SK-N-SH (cell line): ENCODE measurements around the gene UBC. TPM values are rescaled to one million over a fixed set of nuclear protein-coding genes. Genes with fewer than 3 reads are reported as not detected.

Experiments
- CTCF ChIA-PET: fragments of 300-600, 350-600 bp; formaldehyde crosslinking; extraction: SDS; loops from one replicate; lab custom pipeline; 2021; lab: Yijun Ruan, JAX
- POLR2A ChIA-PET: fragments of 350-600 bp; sonication (Branson Sonifier 250); formaldehyde crosslinking; extraction: SDS; loops from one replicate; lab custom pipeline; 2020; ENCODE audit warnings: antibody characterized with exemption, inconsistent platforms; lab: Yijun Ruan, JAX
- DNase-seq: peaks from one replicate; pipeline ENCODE4 v3.0.0; 2012
- H2AFZ ChIP-seq: fragments of 200-600 bp; sonication (generic); 2 replicates; pipeline ENCODE4 v1.8.1; 2016; ENCODE audit warnings: antibody characterized with exemption, mild to moderate bottlenecking, low read depth
- H3F3A ChIP-seq: fragments of 200-600 bp; sonication (generic); replicated peaks from 2 replicates; pipeline ENCODE3; 2016; ENCODE audit warnings: antibody characterized with exemption, mild to moderate bottlenecking; ENCODE audit not compliant: insufficient read depth
- H3K27ac ChIP-seq, 2 experiments: fragments of 200-500 bp in 1 of 2; fragments of 200-600 bp in 1 of 2; sonication (Bioruptor generic) in 1 of 2; sonication (generic), shearing (Covaris generic) in 1 of 2; 2 replicates each; pipeline versions ENCODE4 v1.5.1 to v1.6.1; 2014 to 2016; ENCODE audit warnings: low read depth in 2 of 2, inconsistent platforms in 1 of 2, low read length in 1 of 2, mild to moderate bottlenecking in 1 of 2, mixed read lengths in 1 of 2
- H3K27me3 ChIP-seq: fragments of 200-600 bp; sonication (generic), shearing (Covaris generic); 2 replicates; pipeline ENCODE4 v1.6.1; 2016; ENCODE audit warnings: mixed run types; ENCODE audit not compliant: insufficient read depth
- H3K36me3 ChIP-seq, 2 experiments: fragments of 200-500 bp in 1 of 2; fragments of 200-600 bp in 1 of 2; sonication (Bioruptor generic) in 1 of 2; sonication (generic) in 1 of 2; replicated peaks in 1 of 2; 2 replicates each; pipeline versions ENCODE3 to v1.5.1; 2014 to 2016; ENCODE audit warnings: low read length in 1 of 2, mild to moderate bottlenecking in 1 of 2; ENCODE audit not compliant: insufficient read depth in 2 of 2, control insufficient read depth in 1 of 2
- H3K4me1 ChIP-seq, 2 experiments: fragments of 200-500 bp in 1 of 2; fragments of 200-600 bp in 1 of 2; sonication (Bioruptor generic) in 1 of 2; sonication (generic), shearing (Covaris generic) in 1 of 2; 2 replicates each; pipeline versions ENCODE4 v1.5.1 to v1.6.1; 2014 to 2016; ENCODE audit warnings: low read depth in 1 of 2, low read length in 1 of 2, mixed run types in 1 of 2; ENCODE audit not compliant: insufficient read depth in 2 of 2, control insufficient read depth in 1 of 2
- H3K4me2 ChIP-seq: fragments of 200-600 bp; sonication (generic), shearing (Covaris generic); 2 replicates; pipeline ENCODE4 v1.6.1; 2017; ENCODE audit warnings: mixed run types
- H3K4me3 ChIP-seq, 2 experiments: fragments of 200-500 bp in 1 of 2; fragments of 200-600 bp in 1 of 2; sonication (Bioruptor generic) in 1 of 2; sonication (generic), shearing (Covaris generic) in 1 of 2; 2 replicates each; pipeline versions ENCODE4 v1.5.1 to v1.8.1; 2014 to 2016; ENCODE audit warnings: low read depth in 2 of 2, inconsistent platforms in 1 of 2, low read length in 1 of 2, mild to moderate bottlenecking in 1 of 2, mixed read lengths in 1 of 2, moderate library complexity in 1 of 2
- H3K79me2 ChIP-seq: fragments of 200-600 bp; sonication (generic); 2 replicates; pipeline ENCODE4 v1.8.1; 2017; ENCODE audit warnings: mild to moderate bottlenecking; ENCODE audit not compliant: insufficient read depth
- H3K9ac ChIP-seq: fragments of 200-600 bp; sonication (generic); 2 replicates; pipeline ENCODE4 v1.6.1; 2017; ENCODE audit warnings: mixed run types
- H3K9me2 ChIP-seq: fragments of 200-600 bp; sonication (generic); 2 replicates; pipeline ENCODE4 v1.6.1; 2017; ENCODE audit warnings: mixed run types
- H3K9me3 ChIP-seq: fragments of 200-600 bp; sonication (generic); 2 replicates; pipeline ENCODE4 v1.6.1; 2017; ENCODE audit warnings: mixed run types, mild to moderate bottlenecking, moderate library complexity
- H4K20me1 ChIP-seq: fragments of 200-600 bp; sonication (generic); 2 replicates; pipeline ENCODE4 v1.6.1; 2017; ENCODE audit warnings: mild to moderate bottlenecking, mixed run types; ENCODE audit not compliant: insufficient read depth
- ELF1 ChIP-seq: IDR thresholded peaks from 2 replicates; pipeline ENCODE4 v1.4.0; 2012
- FOSL2 ChIP-seq: IDR thresholded peaks from 2 replicates; pipeline ENCODE4 v1.4.0; 2012; ENCODE audit warnings: low read depth, mild to moderate bottlenecking, moderate library complexity, borderline replicate concordance
- FOXM1 ChIP-seq: IDR thresholded peaks from 2 replicates; pipeline ENCODE4 v1.4.0; 2012; ENCODE audit warnings: low read depth, mild to moderate bottlenecking
- GABPA ChIP-seq: IDR thresholded peaks from 2 replicates; pipeline ENCODE4 v1.4.0; 2012; ENCODE audit warnings: low read depth, mild to moderate bottlenecking
- JUND ChIP-seq: IDR thresholded peaks from 2 replicates; pipeline ENCODE4 v1.4.0; 2012
- MEF2A ChIP-seq: IDR thresholded peaks from 2 replicates; pipeline ENCODE4 v1.4.0; 2012; ENCODE audit warnings: low read depth, borderline replicate concordance
- MXI1 ChIP-seq: IDR thresholded peaks from 2 replicates; pipeline ENCODE4 v1.6.1; 2012; ENCODE audit warnings: mild to moderate bottlenecking, low read depth, low read length, improper control_type of control experiment
- NRF1 ChIP-seq: IDR thresholded peaks from 2 replicates; pipeline ENCODE4 v1.6.1; 2012; ENCODE audit warnings: low read depth, mild to moderate bottlenecking, low read length
- RFX5 ChIP-seq: IDR thresholded peaks from 2 replicates; pipeline ENCODE4 v1.6.1; 2012; ENCODE audit warnings: mild to moderate bottlenecking, improper control_type of control experiment, low read length
- SIN3A ChIP-seq: IDR thresholded peaks from 2 replicates; pipeline ENCODE4 v1.6.1; 2012; ENCODE audit warnings: low read depth, mild to moderate bottlenecking, low read length, moderate library complexity, borderline replicate concordance
- SMC3 ChIP-seq: IDR thresholded peaks from 2 replicates; pipeline ENCODE4 v1.6.1; 2012; ENCODE audit warnings: low read depth, low read length, improper control_type of control experiment
- TCF12 ChIP-seq: IDR thresholded peaks from 2 replicates; pipeline ENCODE4 v1.4.0; 2012
- TEAD4 ChIP-seq: IDR thresholded peaks from 2 replicates; pipeline ENCODE4 v1.4.0; 2012; ENCODE audit warnings: mild to moderate bottlenecking, borderline replicate concordance; ENCODE audit not compliant: insufficient read depth
- USF1 ChIP-seq: IDR thresholded peaks from 2 replicates; pipeline ENCODE4 v1.4.0; 2012; ENCODE audit warnings: low read depth, borderline replicate concordance
- USF2 ChIP-seq: fragments of 150-350 bp; IDR thresholded peaks from 2 replicates; pipeline ENCODE4 v1.6.1; 2017; ENCODE audit warnings: antibody characterized with exemption, low read length, low read depth, borderline replicate concordance
- YY1 ChIP-seq: IDR thresholded peaks from 2 replicates; pipeline ENCODE4 v1.4.0; 2012; ENCODE audit warnings: low read depth, mild to moderate bottlenecking
- WGBS: methylation state at CpG from one replicate; pipeline ENCODE4 v1.1.6; 2017; ENCODE audit warnings: low lambda C conversion rate; 5-methylcytosine and 5-hydroxymethylcytosine counted together
- polyA plus RNA-seq, 3 experiments: library from polyadenylated mRNA; depleted of rRNA; stranded (reverse); fragments of >200 nt; gene quantifications; 2 replicates each; pipeline ENCODE4 v1.2.3, GENCODE V29; 2012
- TF ChIP-seq, protein P1 (sequence below): IDR thresholded peaks from 2 replicates; pipeline ENCODE4; 2012
- TF ChIP-seq, protein P2 (sequence below): IDR thresholded peaks from 2 replicates; pipeline ENCODE4 v1.4.0; 2012; ENCODE audit warnings: low read depth
- TF ChIP-seq, protein P3 (sequence below): IDR thresholded peaks from 2 replicates; pipeline ENCODE4 v1.6.1; 2012; ENCODE audit warnings: mild to moderate bottlenecking, low read depth, low read length, moderate library complexity

The UBC gene
- polyA plus RNA-seq, 1 of the 3 experiments (the other 2 are of a cell fraction) = 1,327 TPM

DNA sequence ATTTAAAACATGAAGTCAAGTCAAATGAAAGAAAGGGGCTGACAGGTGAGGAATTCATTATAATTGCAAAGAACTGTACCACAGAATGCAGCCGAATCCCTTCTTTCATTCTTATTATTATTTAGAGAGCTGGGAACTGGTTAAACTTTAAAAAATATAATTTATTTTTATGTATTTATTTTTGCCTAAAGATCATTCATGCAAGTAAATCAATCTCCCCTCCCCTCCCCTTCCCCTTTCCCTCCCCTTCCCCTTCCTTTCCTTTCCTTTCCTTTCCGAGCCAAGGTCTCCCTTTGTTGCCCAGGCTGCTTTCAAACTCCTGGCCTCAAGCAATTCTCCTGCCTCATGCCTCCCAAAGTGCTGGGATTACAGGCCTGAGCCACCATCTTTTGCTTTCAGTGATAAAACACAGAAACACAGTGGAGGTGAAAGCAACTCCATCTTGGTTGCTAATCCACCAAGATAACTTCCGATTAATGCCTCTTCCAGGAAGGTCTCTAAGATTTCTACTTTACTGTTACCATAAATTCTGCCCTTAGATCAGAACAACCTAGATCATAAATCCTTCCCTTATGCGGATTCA is 6.0 kb upstream of the UBC start:
- Histone ChIP-seq H3K9me3 (no peaks in the 10 kb centered on the region), H3K27ac (no peak overlapping the region), H3K27me3 (no peaks in the 10 kb centered on the region), H3K4me3 (no peak overlapping the region), H2AFZ (no peak overlapping the region), H3F3A (peaks cover 39% of the 10 kb centered on the region), H3K9me2 (no peaks in the 10 kb centered on the region), H3K9ac (no peak overlapping the region), H3K36me3 (no peaks in the 10 kb centered on the region), H3K79me2 (peaks cover 8% of the 10 kb centered on the region), H3K4me1 (peaks cover 23 to 34% of the 10 kb centered on the region in 2 experiments; a peak in 3 of 4 replicates), H3K4me2 (no peak overlapping the region), H4K20me1 (no peaks in the 10 kb centered on the region)
- CTCF ChIA-PET = interaction anchor here (3.5 to 7.5 kb wide), 2 partner anchors 13 to 20 kb away, joined by 22 to 51 read pairs; no protein-coding TSS in a partner anchor
- WGBS = 86% methylated on average over 4 of the region's 4 CpGs
- no peak for DNase-seq
- POLR2A ChIA-PET = interaction anchor here (2.8 kb wide), 1 partner anchor 19 kb away, joined by 17 read pairs; no protein-coding TSS in a partner anchor
- TF ChIP-seq FOXM1 (no peak), ELF1 (no peak), NRF1 (no peak), SIN3A (no peak), USF2 (no peak), MEF2A (no peak), SMC3 (no peak), YY1 (no peak), GABPA (no peak), JUND (no peak), TCF12 (no peak)
- TF ChIP-seq, protein P1, sequence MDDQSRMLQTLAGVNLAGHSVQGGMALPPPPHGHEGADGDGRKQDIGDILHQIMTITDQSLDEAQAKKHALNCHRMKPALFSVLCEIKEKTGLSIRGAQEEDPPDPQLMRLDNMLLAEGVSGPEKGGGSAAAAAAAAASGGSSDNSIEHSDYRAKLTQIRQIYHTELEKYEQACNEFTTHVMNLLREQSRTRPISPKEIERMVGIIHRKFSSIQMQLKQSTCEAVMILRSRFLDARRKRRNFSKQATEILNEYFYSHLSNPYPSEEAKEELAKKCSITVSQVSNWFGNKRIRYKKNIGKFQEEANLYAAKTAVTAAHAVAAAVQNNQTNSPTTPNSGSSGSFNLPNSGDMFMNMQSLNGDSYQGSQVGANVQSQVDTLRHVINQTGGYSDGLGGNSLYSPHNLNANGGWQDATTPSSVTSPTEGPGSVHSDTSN = no peak

GRCh38 chr12:124919521-124920352 is 5.3 kb upstream of the UBC start:
- no peak overlapping the region for H3K9ac ChIP-seq
- no peaks in the 10 kb centered on the region for H3K36me3 ChIP-seq
- POLR2A ChIA-PET = no interaction called here
- no peak for DNase-seq
- no peak overlapping the region for H3K4me2 ChIP-seq
- 75% methylated on average over 16 of the region's 17 CpGs for WGBS
- peaks cover 39% of the 10 kb centered on the region for H3F3A ChIP-seq
- no peak overlapping the region for H3K27ac ChIP-seq
- H3K4me3 ChIP-seq = no peak overlapping the region
- H4K20me1 ChIP-seq = no peaks in the 10 kb centered on the region
- H3K27me3 ChIP-seq = no peaks in the 10 kb centered on the region
- H3K4me1 ChIP-seq = peaks cover 24 to 37% of the 10 kb centered on the region in 2 experiments; a peak in 3 of 4 replicates
- H3K9me2 ChIP-seq = no peaks in the 10 kb centered on the region
- no peaks in the 10 kb centered on the region for H3K9me3 ChIP-seq
- CTCF ChIA-PET = interaction anchor here (1.5 to 7.5 kb wide), 4 partner anchors 12 to 21 kb away, joined by 4 to 51 read pairs (median 22); no protein-coding TSS in a partner anchor
- peaks cover 13% of the 10 kb centered on the region for H3K79me2 ChIP-seq
- no peak overlapping the region for H2AFZ ChIP-seq
- TF ChIP-seq RFX5 (no peak), YY1 (no peak), TEAD4 (no peak), USF2 (no peak), MXI1 (no peak), FOXM1 (no peak), SMC3 (no peak), USF1 (no peak), TCF12 (no peak), FOSL2 (no peak)
- TF ChIP-seq, protein P2, sequence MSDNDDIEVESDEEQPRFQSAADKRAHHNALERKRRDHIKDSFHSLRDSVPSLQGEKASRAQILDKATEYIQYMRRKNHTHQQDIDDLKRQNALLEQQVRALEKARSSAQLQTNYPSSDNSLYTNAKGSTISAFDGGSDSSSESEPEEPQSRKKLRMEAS = no peak
- TF ChIP-seq, protein P3, sequence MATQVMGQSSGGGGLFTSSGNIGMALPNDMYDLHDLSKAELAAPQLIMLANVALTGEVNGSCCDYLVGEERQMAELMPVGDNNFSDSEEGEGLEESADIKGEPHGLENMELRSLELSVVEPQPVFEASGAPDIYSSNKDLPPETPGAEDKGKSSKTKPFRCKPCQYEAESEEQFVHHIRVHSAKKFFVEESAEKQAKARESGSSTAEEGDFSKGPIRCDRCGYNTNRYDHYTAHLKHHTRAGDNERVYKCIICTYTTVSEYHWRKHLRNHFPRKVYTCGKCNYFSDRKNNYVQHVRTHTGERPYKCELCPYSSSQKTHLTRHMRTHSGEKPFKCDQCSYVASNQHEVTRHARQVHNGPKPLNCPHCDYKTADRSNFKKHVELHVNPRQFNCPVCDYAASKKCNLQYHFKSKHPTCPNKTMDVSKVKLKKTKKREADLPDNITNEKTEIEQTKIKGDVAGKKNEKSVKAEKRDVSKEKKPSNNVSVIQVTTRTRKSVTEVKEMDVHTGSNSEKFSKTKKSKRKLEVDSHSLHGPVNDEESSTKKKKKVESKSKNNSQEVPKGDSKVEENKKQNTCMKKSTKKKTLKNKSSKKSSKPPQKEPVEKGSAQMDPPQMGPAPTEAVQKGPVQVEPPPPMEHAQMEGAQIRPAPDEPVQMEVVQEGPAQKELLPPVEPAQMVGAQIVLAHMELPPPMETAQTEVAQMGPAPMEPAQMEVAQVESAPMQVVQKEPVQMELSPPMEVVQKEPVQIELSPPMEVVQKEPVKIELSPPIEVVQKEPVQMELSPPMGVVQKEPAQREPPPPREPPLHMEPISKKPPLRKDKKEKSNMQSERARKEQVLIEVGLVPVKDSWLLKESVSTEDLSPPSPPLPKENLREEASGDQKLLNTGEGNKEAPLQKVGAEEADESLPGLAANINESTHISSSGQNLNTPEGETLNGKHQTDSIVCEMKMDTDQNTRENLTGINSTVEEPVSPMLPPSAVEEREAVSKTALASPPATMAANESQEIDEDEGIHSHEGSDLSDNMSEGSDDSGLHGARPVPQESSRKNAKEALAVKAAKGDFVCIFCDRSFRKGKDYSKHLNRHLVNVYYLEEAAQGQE = no peak
